HepG2 (cell line): Measurements from ENCODE around the gene TST. TPM values are rescaled to one million over a fixed set of nuclear protein-coding genes. Genes with fewer than 3 reads are reported as not detected.

Source experiments
- MAZ ChIP-seq, 2 experiments: sonication (generic) in 1 of 2; formaldehyde crosslinking in 1 of 2; IDR thresholded peaks; 2 replicates each; pipeline versions ENCODE4 v1.5.0 to v1.6.1; 2012 to 2020; ENCODE audit warnings: low read depth in 2 of 2, mild to moderate bottlenecking in 2 of 2, borderline replicate concordance in 1 of 2, improper control_type of control experiment in 1 of 2, low read length in 1 of 2, missing genetic modification reagents in 1 of 2, moderate library complexity in 1 of 2
- NONO ChIP-seq, 2 experiments: fragments of 450-650 bp in 1 of 2; sonication (generic) in 1 of 2; formaldehyde crosslinking in 1 of 2; IDR thresholded peaks in 1 of 2; conservative IDR thresholded peaks in 1 of 2; 2 replicates each; pipeline versions ENCODE4 v1.6.1 to v1.8.0; 2017 to 2022; ENCODE audit warnings: mild to moderate bottlenecking in 1 of 2, missing genetic modification reagents in 1 of 2, moderate library complexity in 1 of 2
- PHF20 ChIP-seq: sonication (generic); formaldehyde crosslinking; IDR thresholded peaks from 2 replicates; pipeline ENCODE4 v1.5.0; 2020; ENCODE audit warnings: mild to moderate bottlenecking, missing genetic modification reagents
- RBAK ChIP-seq: sonication (generic); formaldehyde crosslinking; IDR thresholded peaks from 2 replicates; pipeline ENCODE4 v1.5.1; 2020; ENCODE audit warnings: mild to moderate bottlenecking, missing genetic modification reagents
- TRIM24 ChIP-seq: sonication (generic); formaldehyde crosslinking; IDR thresholded peaks from 2 replicates; pipeline ENCODE4 v1.8.0; 2022; ENCODE audit warnings: mild to moderate bottlenecking, missing genetic modification reagents
- ZBTB7B ChIP-seq: sonication (generic); formaldehyde crosslinking; IDR thresholded peaks from 2 replicates; pipeline ENCODE4 v1.4.0; 2020; ENCODE audit warnings: missing genetic modification reagents
- ZFP36L2 ChIP-seq: sonication (generic); formaldehyde crosslinking; IDR thresholded peaks from 2 replicates; pipeline ENCODE4 v1.4.0; 2020; ENCODE audit warnings: missing genetic modification reagents
- ZIK1 ChIP-seq: sonication (generic); formaldehyde crosslinking; IDR thresholded peaks from 2 replicates; pipeline ENCODE4 v1.5.0; 2020; ENCODE audit warnings: mild to moderate bottlenecking, low read depth, missing genetic modification reagents, borderline replicate concordance
- ZNF224 ChIP-seq: sonication (generic); formaldehyde crosslinking; IDR thresholded peaks from 2 replicates; pipeline ENCODE4 v1.5.0; 2020; ENCODE audit warnings: mild to moderate bottlenecking, missing genetic modification reagents
- ZNF331 ChIP-seq: sonication (generic); formaldehyde crosslinking; IDR thresholded peaks from 2 replicates; pipeline ENCODE4 v1.4.0; 2020; ENCODE audit warnings: missing genetic modification reagents
- ZNF644 ChIP-seq: IDR thresholded peaks from 2 replicates; pipeline ENCODE4 v1.6.1; 2016; ENCODE audit warnings: low read depth
- polyA plus RNA-seq, 8 experiments: library from polyadenylated mRNA; depleted of rRNA in 3 of 8; stranded (reverse) in 7 of 8; unstranded in 1 of 8; fragments of >200 nt; fragmentation: Illumina TruSeq in 4 of 8; extraction: Trizol in 4 of 8; gene quantifications; 2 replicates each; pipeline versions ENCODE4 v1.2.1 to v1.2.3, GENCODE V29; 2011 to 2016; ENCODE audit warnings: low read depth in 4 of 8, missing spikeins in 1 of 8, mixed read lengths in 1 of 8; ENCODE audit not compliant: insufficient read depth in 1 of 8
- total RNA-seq, 5 experiments: library from RNA; depleted of rRNA; stranded (reverse); fragments of >200 nt; fragmentation: Illumina TruSeq; extraction: Trizol; gene quantifications; 2 replicates each; pipeline ENCODE4 v1.2.3, GENCODE V29; 2016; ENCODE audit warnings: low read depth in 1 of 5
- TF ChIP-seq, protein P1 (sequence below): sonication (generic); formaldehyde crosslinking; IDR thresholded peaks from 2 replicates; pipeline ENCODE4 v1.4.0; 2020; ENCODE audit warnings: mild to moderate bottlenecking, missing genetic modification reagents
- TF ChIP-seq, protein P2 (sequence below): sonication (generic); formaldehyde crosslinking; IDR thresholded peaks from 2 replicates; pipeline ENCODE4 v1.4.0; 2020; ENCODE audit warnings: missing genetic modification reagents
- TF ChIP-seq, protein P3 (sequence below): sonication (generic); formaldehyde crosslinking; IDR thresholded peaks from 2 replicates; pipeline ENCODE4 v1.9.0; 2022; ENCODE audit warnings: missing genetic modification reagents, mild to moderate bottlenecking, borderline replicate concordance
- TF ChIP-seq, protein P4 (sequence below): IDR thresholded peaks from 2 replicates; pipeline ENCODE4 v1.6.1; 2018; ENCODE audit warnings: missing genetic modification reagents
- TF ChIP-seq, protein P5 (sequence below): sonication (generic); formaldehyde crosslinking; IDR thresholded peaks from 2 replicates; pipeline ENCODE4 v1.5.1; 2020; ENCODE audit warnings: mild to moderate bottlenecking, missing genetic modification reagents, moderate library complexity

TST gene
- total and polyA plus RNA-seq, 2 of the 13 experiments (the other 11 are each of a cell fraction or from before 2014, with no cell fraction given) = 44.6 to 63.6 TPM

DNA sequence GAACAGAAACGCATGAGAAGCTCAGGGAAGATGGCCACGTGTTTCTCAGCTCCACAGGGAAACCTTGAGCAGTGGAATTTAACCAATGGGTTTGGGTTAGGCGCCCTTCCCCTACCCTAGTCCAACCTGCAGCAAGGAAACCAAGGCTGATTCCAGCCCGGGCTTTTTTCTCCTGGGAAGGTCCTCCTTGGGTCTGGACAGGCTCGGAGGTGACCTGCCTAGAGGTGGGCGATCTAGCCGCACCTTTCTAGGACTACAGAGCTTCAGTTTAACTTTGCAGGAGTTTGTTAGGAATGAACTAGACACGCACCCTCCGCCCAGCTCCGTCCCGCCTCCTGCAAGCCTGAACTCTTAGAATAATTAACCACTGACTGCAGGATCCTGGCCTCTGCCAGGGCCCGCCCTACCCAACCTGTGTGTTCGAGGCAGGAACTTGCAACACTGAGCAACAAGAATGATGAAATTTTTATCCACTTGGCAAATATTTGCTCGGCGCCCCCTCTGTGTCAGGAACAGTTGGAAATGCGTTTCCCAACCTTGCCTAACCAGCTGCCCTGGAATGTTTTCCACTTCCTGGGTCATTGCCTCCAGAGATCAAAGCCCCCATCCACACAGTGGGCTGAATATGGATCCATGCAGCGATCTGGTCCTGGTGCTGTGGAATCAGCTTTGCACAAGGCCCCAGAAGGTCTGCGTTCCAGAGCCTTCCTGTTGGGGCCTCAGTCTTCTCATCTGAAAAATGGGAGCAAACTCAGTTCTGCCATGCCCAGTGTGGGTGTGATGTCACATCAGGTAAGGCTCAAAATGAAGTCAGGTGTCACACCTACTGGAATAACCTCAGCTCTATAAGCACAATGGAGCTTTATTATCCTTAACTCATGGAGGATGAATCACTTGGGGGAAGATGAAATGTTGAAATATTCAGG is 13.6 kb upstream of the TST start (continued):
- TF ChIP-seq, protein P1, sequence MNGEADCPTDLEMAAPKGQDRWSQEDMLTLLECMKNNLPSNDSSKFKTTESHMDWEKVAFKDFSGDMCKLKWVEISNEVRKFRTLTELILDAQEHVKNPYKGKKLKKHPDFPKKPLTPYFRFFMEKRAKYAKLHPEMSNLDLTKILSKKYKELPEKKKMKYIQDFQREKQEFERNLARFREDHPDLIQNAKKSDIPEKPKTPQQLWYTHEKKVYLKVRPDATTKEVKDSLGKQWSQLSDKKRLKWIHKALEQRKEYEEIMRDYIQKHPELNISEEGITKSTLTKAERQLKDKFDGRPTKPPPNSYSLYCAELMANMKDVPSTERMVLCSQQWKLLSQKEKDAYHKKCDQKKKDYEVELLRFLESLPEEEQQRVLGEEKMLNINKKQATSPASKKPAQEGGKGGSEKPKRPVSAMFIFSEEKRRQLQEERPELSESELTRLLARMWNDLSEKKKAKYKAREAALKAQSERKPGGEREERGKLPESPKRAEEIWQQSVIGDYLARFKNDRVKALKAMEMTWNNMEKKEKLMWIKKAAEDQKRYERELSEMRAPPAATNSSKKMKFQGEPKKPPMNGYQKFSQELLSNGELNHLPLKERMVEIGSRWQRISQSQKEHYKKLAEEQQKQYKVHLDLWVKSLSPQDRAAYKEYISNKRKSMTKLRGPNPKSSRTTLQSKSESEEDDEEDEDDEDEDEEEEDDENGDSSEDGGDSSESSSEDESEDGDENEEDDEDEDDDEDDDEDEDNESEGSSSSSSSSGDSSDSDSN (CRISPR knock-in tag) = peak; percentile 68
- TF ChIP-seq, protein P2, sequence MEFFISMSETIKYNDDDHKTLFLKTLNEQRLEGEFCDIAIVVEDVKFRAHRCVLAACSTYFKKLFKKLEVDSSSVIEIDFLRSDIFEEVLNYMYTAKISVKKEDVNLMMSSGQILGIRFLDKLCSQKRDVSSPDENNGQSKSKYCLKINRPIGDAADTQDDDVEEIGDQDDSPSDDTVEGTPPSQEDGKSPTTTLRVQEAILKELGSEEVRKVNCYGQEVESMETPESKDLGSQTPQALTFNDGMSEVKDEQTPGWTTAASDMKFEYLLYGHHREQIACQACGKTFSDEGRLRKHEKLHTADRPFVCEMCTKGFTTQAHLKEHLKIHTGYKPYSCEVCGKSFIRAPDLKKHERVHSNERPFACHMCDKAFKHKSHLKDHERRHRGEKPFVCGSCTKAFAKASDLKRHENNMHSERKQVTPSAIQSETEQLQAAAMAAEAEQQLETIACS (CRISPR knock-in tag) = no peak
- TF ChIP-seq RBAK (peak; percentile 65), MAZ (IDR thresholded peaks at IDR 0.05; ENCODE audit: borderline replicate concordance, low read depth, low read length) (peak; percentile 87; the same call in 1 of the 2 replicates), MAZ (CRISPR knock-in tag; IDR thresholded peaks at IDR 0.05; ENCODE audit: low read depth) (peak; percentile 70; the same call in 1 of the 2 replicates), TRIM24 (CRISPR knock-in tag) (peak; percentile 98), NONO (IDR thresholded peaks at IDR 0.05) (no peak), NONO (CRISPR knock-in tag; conservative IDR thresholded peaks at IDR 0.05) (peak; percentile 96), ZNF644 (peak; percentile 91), ZNF224 (no peak), ZFP36L2 (CRISPR knock-in tag) (no peak; the same call in none of the 2 replicates), ZNF331 (CRISPR knock-in tag) (peak; percentile 90), ZIK1 (CRISPR knock-in tag) (no peak; the same call in 1 of the 2 replicates), PHF20 (peak; percentile 40; the same call in 1 of the 2 replicates), ZBTB7B (CRISPR knock-in tag) (peak; percentile 100)
- TF ChIP-seq, protein P3, sequence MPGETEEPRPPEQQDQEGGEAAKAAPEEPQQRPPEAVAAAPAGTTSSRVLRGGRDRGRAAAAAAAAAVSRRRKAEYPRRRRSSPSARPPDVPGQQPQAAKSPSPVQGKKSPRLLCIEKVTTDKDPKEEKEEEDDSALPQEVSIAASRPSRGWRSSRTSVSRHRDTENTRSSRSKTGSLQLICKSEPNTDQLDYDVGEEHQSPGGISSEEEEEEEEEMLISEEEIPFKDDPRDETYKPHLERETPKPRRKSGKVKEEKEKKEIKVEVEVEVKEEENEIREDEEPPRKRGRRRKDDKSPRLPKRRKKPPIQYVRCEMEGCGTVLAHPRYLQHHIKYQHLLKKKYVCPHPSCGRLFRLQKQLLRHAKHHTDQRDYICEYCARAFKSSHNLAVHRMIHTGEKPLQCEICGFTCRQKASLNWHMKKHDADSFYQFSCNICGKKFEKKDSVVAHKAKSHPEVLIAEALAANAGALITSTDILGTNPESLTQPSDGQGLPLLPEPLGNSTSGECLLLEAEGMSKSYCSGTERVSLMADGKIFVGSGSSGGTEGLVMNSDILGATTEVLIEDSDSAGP (CRISPR knock-in tag) = peak; percentile 69
- TF ChIP-seq, protein P4, sequence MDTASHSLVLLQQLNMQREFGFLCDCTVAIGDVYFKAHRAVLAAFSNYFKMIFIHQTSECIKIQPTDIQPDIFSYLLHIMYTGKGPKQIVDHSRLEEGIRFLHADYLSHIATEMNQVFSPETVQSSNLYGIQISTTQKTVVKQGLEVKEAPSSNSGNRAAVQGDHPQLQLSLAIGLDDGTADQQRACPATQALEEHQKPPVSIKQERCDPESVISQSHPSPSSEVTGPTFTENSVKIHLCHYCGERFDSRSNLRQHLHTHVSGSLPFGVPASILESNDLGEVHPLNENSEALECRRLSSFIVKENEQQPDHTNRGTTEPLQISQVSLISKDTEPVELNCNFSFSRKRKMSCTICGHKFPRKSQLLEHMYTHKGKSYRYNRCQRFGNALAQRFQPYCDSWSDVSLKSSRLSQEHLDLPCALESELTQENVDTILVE = peak; percentile 92
- TF ChIP-seq, protein P5, sequence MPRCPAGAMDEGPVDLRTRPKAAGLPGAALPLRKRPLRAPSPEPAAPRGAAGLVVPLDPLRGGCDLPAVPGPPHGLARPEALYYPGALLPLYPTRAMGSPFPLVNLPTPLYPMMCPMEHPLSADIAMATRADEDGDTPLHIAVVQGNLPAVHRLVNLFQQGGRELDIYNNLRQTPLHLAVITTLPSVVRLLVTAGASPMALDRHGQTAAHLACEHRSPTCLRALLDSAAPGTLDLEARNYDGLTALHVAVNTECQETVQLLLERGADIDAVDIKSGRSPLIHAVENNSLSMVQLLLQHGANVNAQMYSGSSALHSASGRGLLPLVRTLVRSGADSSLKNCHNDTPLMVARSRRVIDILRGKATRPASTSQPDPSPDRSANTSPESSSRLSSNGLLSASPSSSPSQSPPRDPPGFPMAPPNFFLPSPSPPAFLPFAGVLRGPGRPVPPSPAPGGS (CRISPR knock-in tag) = peak; percentile 57; the same call in 1 of the 2 replicates
